Measurements from ENCODE around the gene ACSL1. TPM values are rescaled to one million over a fixed set of nuclear protein-coding genes. Genes with fewer than 3 reads are reported as not detected.

The ACSL1 gene
- total RNA-seq, 2 experiments from 2014 or later = 24.3 to 32.9 TPM

GRCh38 chr4:184747034-184747830, 78.5 kb downstream of the ACSL1 start:
- no peak for DNase-seq (ENCODE audit: low spot score)
- Histone ChIP-seq H3K27ac (ENCODE audit: low read depth, low read length, poor library complexity, severe bottlenecking) (no peak overlapping the region), H3K4me1 (ENCODE audit: insufficient read depth, low read length, poor library complexity, severe bottlenecking) (peaks cover 9% of the 10 kb centered on the region), H3K4me2 (ENCODE audit: low read length) (no peak overlapping the region), H3K36me3 (ENCODE audit: insufficient read depth, low read length) (no peaks in the 10 kb centered on the region), H3K79me2 (ENCODE audit: insufficient read depth, low read depth, low read length) (no peaks in the 10 kb centered on the region), H3K9me3 (ENCODE audit: low read length) (no peaks in the 10 kb centered on the region), H4K20me1 (ENCODE audit: insufficient read depth, low read length) (no peaks in the 10 kb centered on the region), H3K4me3 (ENCODE audit: low read depth, low read length, poor library complexity, severe bottlenecking) (no peak overlapping the region), H3K9me2 (ENCODE audit: insufficient read depth, low read length) (no peaks in the 10 kb centered on the region), H2AFZ (ENCODE audit: low read length) (no peak overlapping the region)
- intact Hi-C loops (cut with micrococcal nuclease; ENCODE audit: unreplicated experiment) = loop anchor here (5.0 kb wide), 1 partner anchor 160 kb away; no protein-coding TSS in a partner anchor
- POLR2A ChIA-PET = interaction anchor here (0.6 to 1.0 kb wide), 4 partner anchors 13 to 717 kb away, joined by 3 read pairs; partner anchors contain the start of gene CENPU
- no TSS peak for BruUV-seq (replicated peaks)
- CTCF ChIA-PET (ENCODE audit: unreplicated experiment) = interaction anchor here (0.6 kb wide), 1 partner anchor 15 kb away, joined by 3 read pairs; no protein-coding TSS in a partner anchor
- TF ChIP-seq CTCF (conservative IDR thresholded peaks at IDR 0.05; ENCODE audit: low read length) (no peak), EZH2phosphoT487 (IDR thresholded peaks at IDR 0.05; ENCODE audit: borderline replicate concordance, low read depth, low read length) (no peak)

- TF ChIP-seq CTCF (conservative IDR thresholded peaks at IDR 0.05; ENCODE audit: low read length) (peak; percentile 94), EZH2phosphoT487 (IDR thresholded peaks at IDR 0.05; ENCODE audit: borderline replicate concordance, low read depth, low read length) (no peak)
- Histone ChIP-seq H3K4me3 (ENCODE audit: low read depth, low read length, poor library complexity, severe bottlenecking) (no peak overlapping the region), H3K9me3 (ENCODE audit: low read length) (no peaks in the 10 kb centered on the region), H3K9me2 (ENCODE audit: insufficient read depth, low read length) (no peaks in the 10 kb centered on the region), H4K20me1 (ENCODE audit: insufficient read depth, low read length) (no peaks in the 10 kb centered on the region), H3K79me2 (ENCODE audit: insufficient read depth, low read depth, low read length) (no peaks in the 10 kb centered on the region), H3K4me2 (ENCODE audit: low read length) (peak overlapping the region; percentile 42), H2AFZ (ENCODE audit: low read length) (peak overlapping the region; percentile 90), H3K4me1 (ENCODE audit: insufficient read depth, low read length, poor library complexity, severe bottlenecking) (peaks cover 9% of the 10 kb centered on the region), H3K36me3 (ENCODE audit: insufficient read depth, low read length) (no peaks in the 10 kb centered on the region), H3K27ac (ENCODE audit: low read depth, low read length, poor library complexity, severe bottlenecking) (no peak overlapping the region)
- peak; percentile 83 for DNase-seq (ENCODE audit: low spot score)
- ChIA-PET POLR2A (interaction anchor here (0.6 to 1.5 kb wide), 7 partner anchors 12 to 716 kb away, joined by 3 to 9 read pairs (median 3); partner anchors contain the start of gene CENPU), CTCF (ENCODE audit: unreplicated experiment) (interaction anchor here (0.7 to 1.0 kb wide), 3 partner anchors 12 to 167 kb away, joined by 3 to 4 read pairs (median 3); no protein-coding TSS in a partner anchor)
- intact Hi-C loops (cut with micrococcal nuclease; ENCODE audit: unreplicated experiment) = loop anchor here (1.0 to 5.0 kb wide), 5 partner anchors 71 to 351 kb away; no protein-coding TSS in a partner anchor
- BruUV-seq (replicated peaks) = no TSS peak
Observed at GRCh38 chr4:184745831-184746795, 79.7 kb downstream of the ACSL1 start.

Measured in OCI-LY7 (cell line).